Loucy (cell line): ENCODE measurements around the gene ADARB2.

Source experiments
- H2AFZ ChIP-seq: fragments of 200-600 bp; sonication (generic); 2 replicates; pipeline ENCODE4 v1.6.0; 2016; ENCODE audit warnings: antibody characterized with exemption, mild to moderate bottlenecking, low read length, moderate library complexity
- H3F3A ChIP-seq: fragments of 200-600 bp; 2 replicates; pipeline ENCODE4 v1.6.0; 2016; ENCODE audit warnings: antibody characterized with exemption, low read depth, mild to moderate bottlenecking
- H3K27me3 ChIP-seq: fragments of 200-600 bp; sonication (generic); 2 replicates; pipeline ENCODE4 v1.6.1; 2014; ENCODE audit warnings: low read length, mild to moderate bottlenecking; ENCODE audit not compliant: insufficient read depth, poor library complexity, severe bottlenecking
- H3K36me3 ChIP-seq: fragments of 200-600 bp; sonication (generic); 2 replicates; pipeline ENCODE4 v1.6.1; 2016; ENCODE audit warnings: low read length; ENCODE audit not compliant: insufficient read depth
- H3K4me1 ChIP-seq: fragments of 200-600 bp; sonication (generic); 2 replicates; pipeline ENCODE4 v1.5.1; 2014; ENCODE audit warnings: low read length, mild to moderate bottlenecking; ENCODE audit not compliant: insufficient read depth, poor library complexity, severe bottlenecking
- H3K4me2 ChIP-seq: fragments of 200-600 bp; sonication (generic); 2 replicates; pipeline ENCODE4 v1.6.0; 2014; ENCODE audit warnings: antibody characterized with exemption, low read length, low read depth, mild to moderate bottlenecking; ENCODE audit not compliant: poor library complexity, severe bottlenecking
- H3K4me3 ChIP-seq: fragments of 200-600 bp; sonication (generic); 2 replicates; pipeline ENCODE4 v1.5.1; 2014; ENCODE audit warnings: low read length, mild to moderate bottlenecking, mixed read lengths; ENCODE audit not compliant: poor library complexity, severe bottlenecking
- H3K79me2 ChIP-seq: fragments of 200-600 bp; sonication (generic); 2 replicates; pipeline ENCODE4 v1.6.1; 2014; ENCODE audit warnings: low read length; ENCODE audit not compliant: insufficient read depth
- H3K9ac ChIP-seq: fragments of 200-600 bp; sonication (generic); 2 replicates; pipeline ENCODE4 v1.6.0; 2014; ENCODE audit warnings: mild to moderate bottlenecking, low read depth, low read length, moderate library complexity; ENCODE audit not compliant: poor library complexity, severe bottlenecking
- H3K9me2 ChIP-seq: fragments of 200-600 bp; sonication (generic); replicated peaks from 2 replicates; pipeline ENCODE4 v1.6.1; 2016; ENCODE audit warnings: low read depth, low read length, mixed read lengths
- H3K9me3 ChIP-seq: fragments of 200-600 bp; sonication (generic); 2 replicates; pipeline ENCODE4 v1.6.1; 2014; ENCODE audit warnings: mild to moderate bottlenecking, antibody characterized with exemption, low read length, low read depth; ENCODE audit not compliant: insufficient read depth
- H4K20me1 ChIP-seq: fragments of 200-600 bp; sonication (generic); 2 replicates; pipeline ENCODE4 v1.6.0; 2014; ENCODE audit warnings: antibody characterized with exemption, low read length, mild to moderate bottlenecking; ENCODE audit not compliant: insufficient read depth, poor library complexity, severe bottlenecking
- CTCF ChIP-seq: fragments of 200-600 bp; sonication (generic); conservative IDR thresholded peaks from 2 replicates; pipeline ENCODE4 v1.5.1; 2014; ENCODE audit warnings: mild to moderate bottlenecking, antibody characterized with exemption, low read length
- EZH2phosphoT487 ChIP-seq: fragments of 200-600 bp; IDR thresholded peaks from 2 replicates; pipeline ENCODE4 v1.6.1; 2018; ENCODE audit warnings: antibody characterized with exemption, mild to moderate bottlenecking, moderate library complexity, borderline replicate concordance

Gene ADARB2

GRCh38 chr10:1504286-1504685, 233.0 kb downstream of the ADARB2 start:
- Histone ChIP-seq H3K27me3 (no peaks in the 10 kb centered on the region), H3F3A (no peaks in the 10 kb centered on the region), H4K20me1 (no peaks in the 10 kb centered on the region), H3K9me3 (0 out of 2 replicates have a peak, but pooled peaks cover 3% of the 10 kb centered on the region), H3K4me3 (no peak overlapping the region), H3K36me3 (no peaks in the 10 kb centered on the region), H3K9me2 (no peaks in the 10 kb centered on the region), H3K9ac (no peak overlapping the region), H3K79me2 (no peaks in the 10 kb centered on the region), H3K4me2 (no peak overlapping the region), H3K4me1 (no peaks in the 10 kb centered on the region), H2AFZ (no peak overlapping the region)
- no peak for TF ChIP-seq CTCF
- no peak for TF ChIP-seq EZH2phosphoT487

GRCh38 chr10:1502451-1502850, 234.9 kb downstream of the ADARB2 start:
- H3K9me3 ChIP-seq, result 0 out of 2 replicates have a peak, but pooled peaks cover 3% of the 10 kb centered on the region
- no peaks in the 10 kb centered on the region for H3K79me2 ChIP-seq
- no peak overlapping the region for H3K4me2 ChIP-seq
- H3K9ac ChIP-seq, result no peak overlapping the region
- no peaks in the 10 kb centered on the region for H3K36me3 ChIP-seq
- H3K9me2 ChIP-seq, result no peaks in the 10 kb centered on the region
- no peaks in the 10 kb centered on the region for H3K4me1 ChIP-seq
- TF ChIP-seq CTCF (no peak), EZH2phosphoT487 (no peak)
- H3F3A ChIP-seq, result no peaks in the 10 kb centered on the region
- no peaks in the 10 kb centered on the region for H3K27me3 ChIP-seq
- H3K4me3 ChIP-seq, result no peak overlapping the region
- H4K20me1 ChIP-seq, result no peaks in the 10 kb centered on the region
- no peak overlapping the region for H2AFZ ChIP-seq

GRCh38 chr10:1499359-1499957, 237.9 kb downstream of the ADARB2 start:
- Histone ChIP-seq H3K4me1 (no peaks in the 10 kb centered on the region), H3K79me2 (no peaks in the 10 kb centered on the region), H3K27me3 (no peaks in the 10 kb centered on the region), H2AFZ (no peak overlapping the region), H3K9me2 (no peaks in the 10 kb centered on the region), H3F3A (no peaks in the 10 kb centered on the region), H4K20me1 (no peaks in the 10 kb centered on the region), H3K9ac (no peak overlapping the region), H3K36me3 (no peaks in the 10 kb centered on the region), H3K4me3 (no peak overlapping the region), H3K4me2 (no peak overlapping the region), H3K9me3 (0 out of 2 replicates have a peak, but pooled peaks cover 3% of the 10 kb centered on the region)
- no peak for TF ChIP-seq CTCF
- no peak for TF ChIP-seq EZH2phosphoT487
